CD14-positive monocyte (primary cell): Measurements from ENCODE around the gene RBM38. TPM values are rescaled to one million over a fixed set of nuclear protein-coding genes. Genes with fewer than 3 reads are reported as not detected.

Experiments
- DNase-seq, 3 donors: peaks; one replicate each; pipeline ENCODE4 v3.0.0-alpha.2; 2011 to 2022
- H2AFZ ChIP-seq: 2 replicates; pipeline ENCODE4 v1.6.0; 2012; ENCODE audit warnings: mild to moderate bottlenecking, low read depth, low read length, inconsistent platforms; ENCODE audit not compliant: insufficient read depth, poor library complexity, severe bottlenecking
- H3K27ac ChIP-seq, 2 donors: 1 replicate in 1 of 2; 2 replicates in 1 of 2; pipeline ENCODE4 v1.5.1; 2012 to 2013; ENCODE audit warnings: low read length in 2 of 2, control low read depth in 1 of 2, inconsistent platforms in 1 of 2, low read depth in 1 of 2, mild to moderate bottlenecking in 1 of 2
- H3K27me3 ChIP-seq, 2 donors: one replicate each; pipeline versions ENCODE4 v1.6.0 to v1.6.1; 2011 to 2013; ENCODE audit warnings: low read length in 2 of 2; ENCODE audit not compliant: control insufficient read depth in 2 of 2, insufficient read depth in 2 of 2
- H3K36me3 ChIP-seq, 2 donors: replicated peaks in 1 of 2; 1 replicate in 1 of 2; 2 replicates in 1 of 2; pipeline versions ENCODE4 v1.5.1 to v1.6.1; 2012 to 2013; ENCODE audit warnings: low read length in 2 of 2, control low read depth in 1 of 2, inconsistent platforms in 1 of 2, mild to moderate bottlenecking in 1 of 2; ENCODE audit not compliant: insufficient read depth in 2 of 2, control insufficient read depth in 1 of 2
- H3K4me1 ChIP-seq, 2 donors: 1 replicate in 1 of 2; 2 replicates in 1 of 2; pipeline versions ENCODE4 v1.5.1 to v1.6.1; 2012 to 2013; ENCODE audit warnings: low read length in 2 of 2, control low read depth in 1 of 2, inconsistent platforms in 1 of 2, mild to moderate bottlenecking in 1 of 2, moderate library complexity in 1 of 2; ENCODE audit not compliant: insufficient read depth in 2 of 2, control insufficient read depth in 1 of 2
- H3K4me2 ChIP-seq: replicated peaks from 2 replicates; pipeline ENCODE3; 2012; ENCODE audit warnings: low read length, moderate library complexity, mild to moderate bottlenecking; ENCODE audit not compliant: poor library complexity, severe bottlenecking; ENCODE audit errors: extremely low read depth
- H3K4me3 ChIP-seq, 3 experiments: fragments of 200-600 bp in 1 of 3; sonication (generic) in 1 of 3; replicated peaks in 1 of 3; 1 replicate in 2 of 3; 2 replicates in 1 of 3; pipeline ENCODE4 v1.5.1; 2011 to 2013; ENCODE audit warnings: low read length in 3 of 3, mild to moderate bottlenecking in 3 of 3, control low read depth in 2 of 3, low read depth in 2 of 3, inconsistent platforms in 1 of 3, moderate library complexity in 1 of 3
- H3K79me2 ChIP-seq: 2 replicates; pipeline ENCODE4 v1.6.0; 2012; ENCODE audit warnings: mild to moderate bottlenecking, control low read depth, inconsistent platforms, low read length, moderate library complexity; ENCODE audit not compliant: insufficient read depth
- H3K9ac ChIP-seq: 2 replicates; pipeline ENCODE4 v1.6.0; 2017; ENCODE audit warnings: low read length, mild to moderate bottlenecking; ENCODE audit not compliant: insufficient read depth, poor library complexity, severe bottlenecking
- H3K9me3 ChIP-seq, 2 donors: replicated peaks in 1 of 2; 1 replicate in 1 of 2; 2 replicates in 1 of 2; pipeline versions ENCODE4 v1.5.1 to v1.6.1; 2012 to 2013; ENCODE audit warnings: low read length in 2 of 2, control low read depth in 1 of 2; ENCODE audit not compliant: control insufficient read depth in 1 of 2, insufficient read depth in 1 of 2
- H4K20me1 ChIP-seq: 2 replicates; pipeline ENCODE4 v1.6.0; 2012; ENCODE audit warnings: mild to moderate bottlenecking, low read length, control low read depth, moderate library complexity; ENCODE audit not compliant: insufficient read depth
- H3K27ac Mint-ChIP-seq, 7 donors: one replicate each; pipeline ENCODE4 v1.8.0; 2020; ENCODE audit warnings: mild to moderate bottlenecking in 7 of 7, mixed read lengths in 7 of 7, moderate library complexity in 6 of 7, inconsistent platforms in 2 of 7
- H3K27me3 Mint-ChIP-seq, 3 donors: one replicate each; pipeline ENCODE4 v1.8.0; 2021 to 2022; ENCODE audit warnings: low read depth in 3 of 3, mild to moderate bottlenecking in 3 of 3, mixed read lengths in 3 of 3, moderate library complexity in 3 of 3, inconsistent platforms in 1 of 3
- H3K36me3 Mint-ChIP-seq, 2 donors: one replicate each; pipeline ENCODE4 v1.8.0; 2020; ENCODE audit warnings: mixed read lengths in 2 of 2, inconsistent platforms in 1 of 2, mild to moderate bottlenecking in 1 of 2
- H3K4me1 Mint-ChIP-seq: one replicate; pipeline ENCODE4 v1.8.0; 2020; ENCODE audit warnings: mild to moderate bottlenecking, mixed read lengths
- H3K4me3 Mint-ChIP-seq, 2 donors: one replicate each; pipeline ENCODE4 v1.8.0; 2020; ENCODE audit warnings: mild to moderate bottlenecking in 2 of 2, mixed read lengths in 2 of 2, moderate library complexity in 1 of 2
- H3K9me3 Mint-ChIP-seq, 7 donors: one replicate each; pipeline ENCODE4 v1.8.0; 2020 to 2022; ENCODE audit warnings: mixed read lengths in 7 of 7, mild to moderate bottlenecking in 6 of 7, moderate library complexity in 6 of 7, inconsistent platforms in 2 of 7
- WGBS: methylation state at CpG from one replicate; pipeline ENCODE4 v1.1.5; 2013; ENCODE audit warnings: missing lambda C conversion rate; ENCODE audit not compliant: insufficient coverage; 5-methylcytosine and 5-hydroxymethylcytosine counted together
- intact Hi-C, 2 donors: fragments of 100-400 bp; cut with micrococcal nuclease; formaldehyde crosslinking; loops; one replicate each; pipeline versions ENCODE4 v1.15.0 to v1.15.1; 2023
- polyA plus RNA-seq, 3 donors: library from polyadenylated mRNA; depleted of rRNA in 1 of 3; unstranded in 2 of 3; stranded (reverse) in 1 of 3; fragments of 300-500 nt in 2 of 3; fragments of >200 nt in 1 of 3; fragmentation: Illumina TruSeq in 2 of 3; gene quantifications; 1 replicate in 2 of 3; 2 replicates in 1 of 3; pipeline ENCODE4 v1.2.3, GENCODE V29; 2012 to 2021
- TF ChIP-seq, protein P1 (sequence below): fragments of 200-600 bp; IDR thresholded peaks from one replicate; pipeline ENCODE4 v1.8.0; 2022; ENCODE audit warnings: antibody characterized with exemption, mild to moderate bottlenecking

The RBM38 gene
- polyA plus RNA-seq, 3 donors = 7.5 to 48.3 (median 17.8) TPM

DNA sequence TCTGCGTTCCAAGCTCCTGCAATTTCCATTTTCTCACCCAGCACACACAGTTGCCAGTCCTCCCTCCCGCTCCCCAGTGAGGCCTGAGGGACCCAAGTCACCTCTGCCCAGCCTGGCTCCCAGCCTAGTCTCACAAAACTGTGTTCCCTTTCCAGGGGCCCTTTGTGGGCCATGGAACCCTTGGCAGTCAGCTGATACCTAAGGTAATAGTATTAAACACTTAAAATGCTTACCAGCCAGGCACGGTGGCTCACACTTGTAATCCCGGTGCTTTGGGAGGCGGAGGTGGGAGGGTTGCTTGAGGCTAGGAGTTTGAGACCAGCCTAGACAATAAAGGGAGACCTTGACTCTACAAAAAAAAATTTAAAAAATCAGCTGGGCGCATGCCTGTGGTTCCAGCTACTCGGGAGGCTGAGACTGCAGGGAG is 3.2 kb upstream of the RBM38 start:
- 100% methylated on average over 1 of the region's 7 CpGs for WGBS
- Histone ChIP-seq H4K20me1 (peaks cover 11% of the 10 kb centered on the region), H3K4me3 (no peak overlapping the region), H3K4me1 (peaks cover 39 to 46% of the 10 kb centered on the region in 2 donors), H3K36me3 (peaks cover 3 to 17% of the 10 kb centered on the region in 2 donors), H3K79me2 (peaks cover 11% of the 10 kb centered on the region), H3K27me3 (no peaks in the 10 kb centered on the region), H3K9me3 (no peaks in the 10 kb centered on the region), H3K27ac (no peak overlapping the region), H3K9ac (no peak overlapping the region), H2AFZ (no peak overlapping the region), H3K4me2 (no peak overlapping the region)
- Mint-ChIP-seq H3K4me3 (no peak overlapping the region), H3K27me3 (peaks cover 2 to 16% (median 7%) of the 10 kb centered on the region in 3 donors), H3K4me1 (peaks cover 37% of the 10 kb centered on the region), H3K36me3 (peaks cover 14 to 26% of the 10 kb centered on the region in 2 donors), H3K27ac (peak overlapping the region in 1 of 7 donors; percentile 13), H3K9me3 (peaks cover 0 to 5% (median 0%) of the 10 kb centered on the region in 7 donors)
- DNase-seq = no peak
- intact Hi-C loops = loop anchor here in 1 of 2 donors (5.0 to 10.0 kb wide), 2 partner anchors 64 to 207 kb away; no protein-coding TSS in a partner anchor
- TF ChIP-seq, protein P1, sequence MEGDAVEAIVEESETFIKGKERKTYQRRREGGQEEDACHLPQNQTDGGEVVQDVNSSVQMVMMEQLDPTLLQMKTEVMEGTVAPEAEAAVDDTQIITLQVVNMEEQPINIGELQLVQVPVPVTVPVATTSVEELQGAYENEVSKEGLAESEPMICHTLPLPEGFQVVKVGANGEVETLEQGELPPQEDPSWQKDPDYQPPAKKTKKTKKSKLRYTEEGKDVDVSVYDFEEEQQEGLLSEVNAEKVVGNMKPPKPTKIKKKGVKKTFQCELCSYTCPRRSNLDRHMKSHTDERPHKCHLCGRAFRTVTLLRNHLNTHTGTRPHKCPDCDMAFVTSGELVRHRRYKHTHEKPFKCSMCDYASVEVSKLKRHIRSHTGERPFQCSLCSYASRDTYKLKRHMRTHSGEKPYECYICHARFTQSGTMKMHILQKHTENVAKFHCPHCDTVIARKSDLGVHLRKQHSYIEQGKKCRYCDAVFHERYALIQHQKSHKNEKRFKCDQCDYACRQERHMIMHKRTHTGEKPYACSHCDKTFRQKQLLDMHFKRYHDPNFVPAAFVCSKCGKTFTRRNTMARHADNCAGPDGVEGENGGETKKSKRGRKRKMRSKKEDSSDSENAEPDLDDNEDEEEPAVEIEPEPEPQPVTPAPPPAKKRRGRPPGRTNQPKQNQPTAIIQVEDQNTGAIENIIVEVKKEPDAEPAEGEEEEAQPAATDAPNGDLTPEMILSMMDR = no peak

DNA sequence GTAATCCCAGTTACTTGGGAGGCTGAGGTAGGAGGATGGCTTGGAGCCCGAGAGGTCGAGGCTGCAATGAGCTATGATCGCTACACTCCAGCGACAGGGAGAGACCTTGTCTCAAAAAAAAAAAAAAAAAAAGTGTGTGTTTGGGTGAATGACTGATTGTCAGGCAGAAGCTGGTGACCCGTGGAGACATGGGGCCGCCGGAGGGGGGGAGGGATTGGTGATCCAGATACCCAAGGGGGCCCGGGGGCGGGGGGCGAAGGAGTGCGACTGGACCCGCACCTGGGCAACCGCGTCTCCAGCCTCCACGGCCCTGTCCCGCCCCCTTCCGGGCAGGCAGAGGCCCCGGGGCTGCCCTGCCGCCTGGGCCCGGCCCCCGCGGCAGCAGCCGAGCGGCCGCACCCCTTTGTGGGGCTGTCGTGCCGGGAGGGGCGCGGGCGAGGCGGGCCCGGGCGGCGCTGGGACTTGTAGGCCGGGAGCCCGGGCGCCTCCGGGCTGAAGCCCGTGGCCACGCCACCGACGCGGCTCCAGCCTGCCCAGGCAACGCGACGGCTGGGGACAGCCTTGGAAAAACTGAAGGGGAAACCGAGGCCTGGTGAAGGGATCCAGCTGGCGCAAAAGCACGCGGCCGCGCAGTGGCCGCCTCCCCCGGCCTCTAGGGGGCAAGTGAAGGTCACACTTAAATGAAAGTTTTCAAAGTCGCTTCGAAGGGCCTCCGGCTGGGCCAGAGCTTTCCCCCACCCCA is 2.1 kb upstream of the RBM38 start:
- Mint-ChIP-seq H3K27me3 (peaks cover 2 to 14% (median 7%) of the 10 kb centered on the region in 3 donors), H3K4me1 (peaks cover 48% of the 10 kb centered on the region), H3K4me3 (peak overlapping the region; percentile 71 to 83), H3K27ac (peak overlapping the region in 6 of 7 donors; percentile 54 to 86 (median 80)), H3K36me3 (peaks cover 24 to 33% of the 10 kb centered on the region in 2 donors), H3K9me3 (peaks cover 0 to 5% (median 0%) of the 10 kb centered on the region in 7 donors)
- Histone ChIP-seq H3K27me3 (no peaks in the 10 kb centered on the region), H3K9me3 (no peaks in the 10 kb centered on the region), H3K4me1 (peaks cover 51 to 58% of the 10 kb centered on the region in 2 donors), H3K79me2 (peaks cover 23% of the 10 kb centered on the region), H3K9ac (peak overlapping the region; percentile 62), H3K27ac (peak overlapping the region; percentile 47 to 61), H3K36me3 (peaks cover 11 to 19% of the 10 kb centered on the region in 2 donors), H2AFZ (peak overlapping the region; percentile 85), H4K20me1 (peaks cover 22% of the 10 kb centered on the region), H3K4me2 (peak overlapping the region; percentile 84), H3K4me3 (peak overlapping the region; percentile 2 to 72 (median 23))
- DNase-seq = peak; percentile 46 to 50 (median 48)
- intact Hi-C loops = loop anchor here in 1 of 2 donors (5.0 to 10.0 kb wide), 2 partner anchors 63 to 206 kb away; no protein-coding TSS in a partner anchor
- 4% methylated on average over 52 of the region's 57 CpGs for WGBS
- TF ChIP-seq, protein P1 = peak; percentile 29
